MM.1S (cell line): Measurements from ENCODE around the gene TTYH3.

Experiments used
- DNase-seq: peaks from one replicate; pipeline ENCODE4 v3.0.0-alpha.2; 2015
- H2AFZ ChIP-seq: fragments of 300-600 bp; sonication (generic); 2 replicates; pipeline ENCODE4 v1.6.0; 2016; ENCODE audit warnings: antibody characterized with exemption, low read length
- H3F3A ChIP-seq: fragments of 300-600 bp; sonication (generic); 2 replicates; pipeline ENCODE4 v1.6.1; 2016; ENCODE audit warnings: mild to moderate bottlenecking, antibody characterized with exemption, low read length, moderate library complexity, mixed read lengths; ENCODE audit not compliant: insufficient read depth
- H3K27ac ChIP-seq: fragments of 300-600 bp; sonication (generic); 2 replicates; pipeline ENCODE4 v1.5.1; 2016; ENCODE audit warnings: mild to moderate bottlenecking, low read length
- H3K27me3 ChIP-seq: fragments of 300-600 bp; sonication (generic); replicated peaks from 2 replicates; pipeline ENCODE4 v1.6.0; 2016; ENCODE audit warnings: low read length; ENCODE audit not compliant: insufficient read depth
- H3K36me3 ChIP-seq: fragments of 300-600 bp; sonication (generic); replicated peaks from 2 replicates; pipeline ENCODE4 v1.6.1; 2016; ENCODE audit warnings: mild to moderate bottlenecking, low read length, mixed read lengths; ENCODE audit not compliant: insufficient read depth
- H3K4me1 ChIP-seq: fragments of 300-600 bp; sonication (generic); 2 replicates; pipeline ENCODE4 v1.6.1; 2016; ENCODE audit warnings: low read length, mixed read lengths
- H3K4me2 ChIP-seq: fragments of 300-600 bp; sonication (generic); 2 replicates; pipeline ENCODE4 v1.6.0; 2016; ENCODE audit warnings: low read depth, low read length
- H3K4me3 ChIP-seq: fragments of 300-600 bp; sonication (generic); 2 replicates; pipeline ENCODE4 v1.5.1; 2016; ENCODE audit warnings: low read length, mixed read lengths
- H3K79me2 ChIP-seq: fragments of 300-600 bp; sonication (generic); 2 replicates; pipeline ENCODE4 v1.6.1; 2016; ENCODE audit warnings: mixed run types, low read length, mixed read lengths
- H3K9ac ChIP-seq: fragments of 300-600 bp; sonication (generic); 2 replicates; pipeline ENCODE4 v1.6.1; 2016; ENCODE audit warnings: low read length, mixed read lengths
- H3K9me2 ChIP-seq: fragments of 300-600 bp; sonication (generic); replicated peaks from 2 replicates; pipeline ENCODE4 v1.6.1; 2016; ENCODE audit warnings: mild to moderate bottlenecking, low read length, mixed read lengths; ENCODE audit not compliant: insufficient read depth
- H3K9me3 ChIP-seq: fragments of 300-600 bp; sonication (generic); replicated peaks from 2 replicates; pipeline ENCODE4 v1.6.1; 2016; ENCODE audit warnings: mild to moderate bottlenecking, low read length, mixed read lengths; ENCODE audit not compliant: insufficient read depth
- H4K20me1 ChIP-seq: fragments of 300-600 bp; sonication (generic); 2 replicates; pipeline ENCODE4 v1.6.1; 2016; ENCODE audit warnings: mild to moderate bottlenecking, low read length, moderate library complexity, mixed read lengths; ENCODE audit not compliant: insufficient read depth
- EZH2 ChIP-seq: fragments of 300-600 bp; sonication (generic); optimal IDR thresholded peaks from 2 replicates; pipeline ENCODE3; 2017; ENCODE audit warnings: low read depth, mild to moderate bottlenecking, antibody characterized with exemption, low read length, mixed read lengths
- EZH2phosphoT487 ChIP-seq: fragments of 300-600 bp; sonication (generic); IDR thresholded peaks from 2 replicates; pipeline ENCODE4 v1.6.1; 2018; ENCODE audit warnings: antibody characterized with exemption, low read length
- TF ChIP-seq, protein P1 (sequence below): fragments of 300-600 bp; sonication (generic); IDR thresholded peaks from 2 replicates; pipeline ENCODE4 v1.5.1; 2016; ENCODE audit warnings: antibody characterized with exemption, low read length, mixed read lengths

Gene TTYH3

DNA sequence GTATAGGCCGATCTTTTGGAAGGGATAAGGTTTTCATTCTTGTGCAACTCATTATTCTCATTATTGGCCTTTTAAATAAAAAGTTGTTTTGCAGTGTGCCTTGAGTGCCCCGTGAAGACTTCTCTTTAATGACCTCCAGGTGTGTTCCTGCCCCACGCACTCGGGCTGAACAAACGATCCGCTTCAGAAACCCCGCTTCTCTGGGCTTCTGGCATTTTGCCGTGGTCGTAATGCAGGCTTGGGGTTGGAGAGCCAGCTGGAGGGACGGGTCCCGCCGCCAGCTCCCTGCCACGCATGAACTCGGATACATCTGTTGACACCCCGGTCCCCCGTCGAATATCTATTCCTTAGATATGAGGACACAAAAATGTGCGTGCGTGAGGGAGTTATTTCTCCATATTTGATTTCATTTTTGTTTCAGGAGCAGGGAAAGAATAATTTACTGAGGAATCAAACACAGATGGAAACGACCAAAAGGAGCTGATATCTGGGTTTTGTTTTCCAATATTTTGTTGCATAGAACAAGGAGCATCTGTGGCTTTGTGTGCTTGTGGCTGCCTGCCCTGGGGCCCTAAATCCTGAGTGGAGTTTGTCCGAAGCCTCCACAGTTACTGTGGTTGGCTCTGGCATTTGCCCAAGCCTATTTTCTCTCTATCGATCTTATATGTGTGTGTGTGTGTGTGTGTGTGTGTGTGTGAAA lies 17.0 kb upstream of the TTYH3 start:
- H4K20me1 ChIP-seq = no peaks in the 10 kb centered on the region
- H3K9me2 ChIP-seq = no peaks in the 10 kb centered on the region
- no peak overlapping the region for H2AFZ ChIP-seq
- no peaks in the 10 kb centered on the region for H3K9me3 ChIP-seq
- no peaks in the 10 kb centered on the region for H3K4me1 ChIP-seq
- H3K4me2 ChIP-seq = no peak overlapping the region
- H3K9ac ChIP-seq = no peak overlapping the region
- peaks cover 31% of the 10 kb centered on the region for H3K27me3 ChIP-seq
- TF ChIP-seq EZH2phosphoT487 (no peak), EZH2 (no peak)
- TF ChIP-seq, protein P1, sequence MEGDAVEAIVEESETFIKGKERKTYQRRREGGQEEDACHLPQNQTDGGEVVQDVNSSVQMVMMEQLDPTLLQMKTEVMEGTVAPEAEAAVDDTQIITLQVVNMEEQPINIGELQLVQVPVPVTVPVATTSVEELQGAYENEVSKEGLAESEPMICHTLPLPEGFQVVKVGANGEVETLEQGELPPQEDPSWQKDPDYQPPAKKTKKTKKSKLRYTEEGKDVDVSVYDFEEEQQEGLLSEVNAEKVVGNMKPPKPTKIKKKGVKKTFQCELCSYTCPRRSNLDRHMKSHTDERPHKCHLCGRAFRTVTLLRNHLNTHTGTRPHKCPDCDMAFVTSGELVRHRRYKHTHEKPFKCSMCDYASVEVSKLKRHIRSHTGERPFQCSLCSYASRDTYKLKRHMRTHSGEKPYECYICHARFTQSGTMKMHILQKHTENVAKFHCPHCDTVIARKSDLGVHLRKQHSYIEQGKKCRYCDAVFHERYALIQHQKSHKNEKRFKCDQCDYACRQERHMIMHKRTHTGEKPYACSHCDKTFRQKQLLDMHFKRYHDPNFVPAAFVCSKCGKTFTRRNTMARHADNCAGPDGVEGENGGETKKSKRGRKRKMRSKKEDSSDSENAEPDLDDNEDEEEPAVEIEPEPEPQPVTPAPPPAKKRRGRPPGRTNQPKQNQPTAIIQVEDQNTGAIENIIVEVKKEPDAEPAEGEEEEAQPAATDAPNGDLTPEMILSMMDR = no peak
- no peaks in the 10 kb centered on the region for H3F3A ChIP-seq
- H3K27ac ChIP-seq = no peak overlapping the region
- no peak for DNase-seq
- H3K36me3 ChIP-seq = no peaks in the 10 kb centered on the region
- H3K4me3 ChIP-seq = no peak overlapping the region
- H3K79me2 ChIP-seq = no peaks in the 10 kb centered on the region

DNA sequence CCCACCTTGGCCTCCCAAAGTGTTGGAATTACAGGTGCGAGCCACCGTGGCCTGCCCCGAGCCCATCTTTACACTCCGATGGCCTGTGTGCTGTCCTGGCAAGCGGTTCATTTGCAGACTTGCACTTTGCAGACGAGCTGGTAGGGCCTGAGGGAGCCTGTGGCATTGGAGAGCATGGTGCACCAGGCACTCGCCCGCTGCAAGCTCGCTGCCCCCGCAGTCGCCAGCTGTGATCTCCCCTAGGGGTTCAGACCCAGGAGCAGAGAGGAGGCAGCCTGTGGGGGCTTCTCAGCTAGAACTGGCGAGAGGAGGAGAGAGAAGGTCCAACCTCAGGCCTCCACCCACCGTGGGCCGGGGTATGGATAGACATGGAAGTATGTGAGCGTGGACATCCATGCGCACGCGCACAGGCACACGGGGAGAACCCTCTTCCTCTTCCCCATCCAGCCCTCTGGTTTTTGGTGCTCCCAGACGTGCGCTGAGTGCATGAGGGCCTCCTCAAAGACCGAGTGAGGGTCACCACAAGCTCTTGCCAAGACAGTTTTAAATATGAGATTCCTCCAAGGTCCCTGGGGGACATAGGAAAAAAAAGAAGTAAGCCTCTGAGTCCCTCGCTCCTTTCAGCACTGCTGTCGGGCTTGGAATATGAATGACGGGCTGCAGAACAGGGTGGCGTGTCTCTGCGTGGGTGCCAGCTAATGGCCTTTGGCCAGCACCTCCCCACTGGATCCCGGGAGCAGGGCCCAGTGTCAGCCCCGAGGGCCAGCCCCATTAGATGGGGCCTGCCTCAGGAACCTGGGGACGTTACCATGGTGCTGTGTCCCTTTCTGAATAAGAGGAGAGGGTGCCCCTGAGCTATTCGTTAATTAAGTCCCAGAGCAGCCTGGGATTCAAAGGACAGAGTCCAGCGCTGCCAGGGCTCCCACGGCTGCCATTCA lies 15.1 kb upstream of the TTYH3 start:
- H3K27ac ChIP-seq = no peak overlapping the region
- H4K20me1 ChIP-seq = no peaks in the 10 kb centered on the region
- no peaks in the 10 kb centered on the region for H3K36me3 ChIP-seq
- no peaks in the 10 kb centered on the region for H3K9me2 ChIP-seq
- no peak overlapping the region for H3K4me2 ChIP-seq
- no peak overlapping the region for H3K4me3 ChIP-seq
- peaks cover 39% of the 10 kb centered on the region for H3K27me3 ChIP-seq
- no peak for TF ChIP-seq EZH2phosphoT487
- TF ChIP-seq, protein P1 = no peak
- no peak for TF ChIP-seq EZH2
- no peak overlapping the region for H2AFZ ChIP-seq
- H3K4me1 ChIP-seq = no peaks in the 10 kb centered on the region
- no peak overlapping the region for H3K9ac ChIP-seq
- no peaks in the 10 kb centered on the region for H3K79me2 ChIP-seq
- no peak for DNase-seq
- no peaks in the 10 kb centered on the region for H3F3A ChIP-seq
- no peaks in the 10 kb centered on the region for H3K9me3 ChIP-seq

DNA sequence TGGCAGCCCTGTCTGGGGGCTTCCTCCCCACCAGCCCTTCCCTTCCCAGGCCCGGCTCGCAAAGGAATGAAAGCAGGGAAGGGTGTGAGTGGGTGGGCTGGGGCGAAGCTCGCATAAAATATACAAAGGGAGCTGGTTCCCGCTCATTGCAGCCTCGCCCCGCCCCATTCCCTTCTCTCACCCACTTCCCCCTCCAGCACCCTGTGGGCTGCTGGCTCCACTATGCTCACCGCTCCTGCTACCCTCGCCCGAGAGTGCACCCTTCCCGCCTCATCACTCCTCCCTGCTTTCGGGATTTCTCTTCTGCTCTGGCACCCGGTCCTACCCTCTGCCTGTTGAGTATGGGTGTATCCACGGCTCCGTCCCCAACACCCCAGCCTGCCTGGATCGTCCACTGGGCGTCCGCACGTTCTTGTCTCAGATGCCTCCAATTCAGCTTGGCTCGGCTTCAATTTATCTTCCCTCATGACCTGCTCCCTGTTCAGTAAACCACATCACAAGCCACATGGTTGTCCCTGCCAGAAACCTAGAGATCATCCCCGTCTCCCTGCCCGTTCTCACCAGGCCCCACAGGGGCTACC lies 14.4 kb upstream of the TTYH3 start:
- H3K4me3 ChIP-seq = no peak overlapping the region
- H3K9ac ChIP-seq = no peak overlapping the region
- no peak overlapping the region for H3K27ac ChIP-seq
- peaks cover 45% of the 10 kb centered on the region for H3K27me3 ChIP-seq
- no peaks in the 10 kb centered on the region for H3K9me3 ChIP-seq
- no peaks in the 10 kb centered on the region for H3K4me1 ChIP-seq
- TF ChIP-seq EZH2phosphoT487 (no peak), EZH2 (no peak)
- TF ChIP-seq, protein P1 = no peak
- H3K9me2 ChIP-seq = no peaks in the 10 kb centered on the region
- no peak for DNase-seq
- no peaks in the 10 kb centered on the region for H3K79me2 ChIP-seq
- no peaks in the 10 kb centered on the region for H3F3A ChIP-seq
- no peak overlapping the region for H3K4me2 ChIP-seq
- H3K36me3 ChIP-seq = no peaks in the 10 kb centered on the region
- no peak overlapping the region for H2AFZ ChIP-seq
- no peaks in the 10 kb centered on the region for H4K20me1 ChIP-seq
